Smooth muscle cell (in vitro differentiated cells): ENCODE results near the gene RYK. TPM values are rescaled to one million over a fixed set of nuclear protein-coding genes. Genes with fewer than 3 reads are reported as not detected.

Experiments used
- DNase-seq: peaks from one replicate; lab custom pipeline; 2025; ENCODE audit not compliant: unreplicated experiment; lab: John Stamatoyannopoulos, UW
- H2AFZ ChIP-seq: fragments of 200-600 bp; sonication (generic); 2 replicates; pipeline ENCODE4 v1.6.0; 2016; ENCODE audit warnings: antibody characterized with exemption, low read depth, mild to moderate bottlenecking
- H3F3A ChIP-seq: fragments of 200-600 bp; sonication (generic); 2 replicates; pipeline ENCODE4 v1.6.0; 2017; ENCODE audit warnings: antibody characterized with exemption, low read depth
- H3K27ac ChIP-seq: fragments of 200-600 bp; sonication (generic); 2 replicates; pipeline ENCODE4 v1.5.1; 2016; ENCODE audit warnings: low read depth, mild to moderate bottlenecking
- H3K27me3 ChIP-seq: fragments of 200-600 bp; sonication (generic); 2 replicates; pipeline ENCODE4 v1.6.1; 2016; ENCODE audit warnings: low read depth, mild to moderate bottlenecking
- H3K36me3 ChIP-seq: fragments of 200-600 bp; sonication (generic); 2 replicates; pipeline ENCODE4 v1.5.1; 2016; ENCODE audit warnings: low read depth
- H3K4me1 ChIP-seq: fragments of 200-600 bp; sonication (generic); 2 replicates; pipeline ENCODE4 v1.5.1; 2016; ENCODE audit warnings: low read depth
- H3K4me2 ChIP-seq: fragments of 200-600 bp; sonication (generic); 2 replicates; pipeline ENCODE4 v1.6.0; 2016; ENCODE audit warnings: mild to moderate bottlenecking
- H3K4me3 ChIP-seq: fragments of 200-600 bp; sonication (generic); 2 replicates; pipeline ENCODE4 v1.5.1; 2016; ENCODE audit warnings: mild to moderate bottlenecking
- H3K79me2 ChIP-seq: fragments of 200-600 bp; sonication (generic); 2 replicates; pipeline ENCODE4 v1.6.0; 2016; ENCODE audit warnings: low read depth, mild to moderate bottlenecking
- H3K9ac ChIP-seq: fragments of 200-600 bp; sonication (generic); 2 replicates; pipeline ENCODE4 v1.6.0; 2016; ENCODE audit warnings: low read depth
- H3K9me3 ChIP-seq: fragments of 200-600 bp; sonication (generic); replicated peaks from 2 replicates; pipeline ENCODE4 v1.5.1; 2016; ENCODE audit warnings: low read depth
- H4K20me1 ChIP-seq: fragments of 200-600 bp; sonication (generic); 2 replicates; pipeline ENCODE4 v1.6.0; 2016; ENCODE audit warnings: low read depth
- CTCF ChIP-seq: fragments of 200-600 bp; sonication (generic); IDR thresholded peaks from 2 replicates; pipeline ENCODE4 v1.5.1; 2017; ENCODE audit warnings: borderline replicate concordance, mild to moderate bottlenecking, antibody characterized with exemption; ENCODE audit not compliant: insufficient read depth, poor library complexity, severe bottlenecking
- WGBS: methylation state at CpG from one replicate; pipeline ENCODE4 v1.1.7; 2016; ENCODE audit warnings: low lambda C conversion rate; 5-methylcytosine and 5-hydroxymethylcytosine counted together
- polyA plus RNA-seq: library from polyadenylated mRNA; unstranded; fragments of >200 nt; fragmentation: Nextera tagmentation; extraction: Ambion mirVana; gene quantifications from 2 replicates; pipeline ENCODE4 v1.2.1, GENCODE V29; 2016
- total RNA-seq: library from RNA; depleted of rRNA; stranded (reverse); fragments of >200 nt; gene quantifications from 2 replicates; pipeline ENCODE4 v1.2.3, GENCODE V29; 2014

The RYK gene
- total and polyA plus RNA-seq, 2 experiments from 2014 or later = 35.8 to 65.0 TPM

- Histone ChIP-seq H3K4me3 (no peak overlapping the region), H3K27ac (no peak overlapping the region), H3F3A (no peaks in the 10 kb centered on the region), H3K9ac (no peak overlapping the region), H4K20me1 (no peaks in the 10 kb centered on the region), H3K36me3 (no peaks in the 10 kb centered on the region), H3K4me1 (no peaks in the 10 kb centered on the region), H3K79me2 (no peaks in the 10 kb centered on the region), H3K4me2 (no peak overlapping the region), H3K9me3 (peaks cover 4% of the 10 kb centered on the region), H3K27me3 (no peaks in the 10 kb centered on the region), H2AFZ (peak overlapping the region; percentile 85)
- DNase-seq = no peak
- WGBS = 64% methylated on average over 4 of the region's 4 CpGs
- no peak for TF ChIP-seq CTCF
Measured at GRCh38 chr3:134291319-134292254, 40.9 kb upstream of the RYK start.

GRCh38 chr3:134287512-134287911 lies 36.9 kb upstream of the RYK start:
- Histone ChIP-seq H3K9ac (no peak overlapping the region), H3K79me2 (no peaks in the 10 kb centered on the region), H3K9me3 (no peaks in the 10 kb centered on the region), H3K36me3 (no peaks in the 10 kb centered on the region), H3K4me3 (no peak overlapping the region), H4K20me1 (no peaks in the 10 kb centered on the region), H3K4me1 (no peaks in the 10 kb centered on the region), H3F3A (no peaks in the 10 kb centered on the region), H3K27me3 (no peaks in the 10 kb centered on the region), H3K4me2 (no peak overlapping the region), H2AFZ (no peak overlapping the region), H3K27ac (no peak overlapping the region)
- DNase-seq = no peak
- TF ChIP-seq CTCF = no peak

GRCh38 chr3:134284438-134284837 lies 33.8 kb upstream of the RYK start:
- TF ChIP-seq CTCF = no peak
- WGBS = 89% methylated on average over 6 of the region's 6 CpGs
- H4K20me1 ChIP-seq = no peaks in the 10 kb centered on the region

GRCh38 chr3:134282659-134283047 lies 32.0 kb upstream of the RYK start:
- Histone ChIP-seq H3K27ac (no peak overlapping the region), H4K20me1 (no peaks in the 10 kb centered on the region), H3K36me3 (no peaks in the 10 kb centered on the region), H3K4me1 (no peaks in the 10 kb centered on the region), H3K9ac (no peak overlapping the region), H2AFZ (no peak overlapping the region), H3K4me3 (no peak overlapping the region), H3K27me3 (no peaks in the 10 kb centered on the region), H3F3A (no peaks in the 10 kb centered on the region), H3K4me2 (no peak overlapping the region), H3K9me3 (no peaks in the 10 kb centered on the region), H3K79me2 (no peaks in the 10 kb centered on the region)
- WGBS = 49% methylated on average over 8 of the region's 8 CpGs
- no peak for DNase-seq
- TF ChIP-seq CTCF = no peak

More at GRCh38 chr3:134284438-134284837, 33.8 kb upstream of the RYK start:
- Histone ChIP-seq H3K9ac (no peak overlapping the region), H3K4me2 (no peak overlapping the region), H3K27me3 (no peaks in the 10 kb centered on the region), H3K4me1 (no peaks in the 10 kb centered on the region), H3K4me3 (no peak overlapping the region), H3K36me3 (no peaks in the 10 kb centered on the region), H3F3A (no peaks in the 10 kb centered on the region), H2AFZ (no peak overlapping the region), H3K9me3 (no peaks in the 10 kb centered on the region), H3K27ac (no peak overlapping the region), H3K79me2 (no peaks in the 10 kb centered on the region)
- no peak for DNase-seq
